NCI-H510A (cell line): Measurements from ENCODE around the gene SF3B5.
"Not testable (repeated sequence)": the region's sequence is repeated elsewhere in the genome, so short reads cannot be mapped to it uniquely, and the experiment has no call there.

Experiments used
- DNase-seq: peaks from one replicate; lab custom pipeline; 2025; lab: John Stamatoyannopoulos, UW

SF3B5 gene

DNA sequence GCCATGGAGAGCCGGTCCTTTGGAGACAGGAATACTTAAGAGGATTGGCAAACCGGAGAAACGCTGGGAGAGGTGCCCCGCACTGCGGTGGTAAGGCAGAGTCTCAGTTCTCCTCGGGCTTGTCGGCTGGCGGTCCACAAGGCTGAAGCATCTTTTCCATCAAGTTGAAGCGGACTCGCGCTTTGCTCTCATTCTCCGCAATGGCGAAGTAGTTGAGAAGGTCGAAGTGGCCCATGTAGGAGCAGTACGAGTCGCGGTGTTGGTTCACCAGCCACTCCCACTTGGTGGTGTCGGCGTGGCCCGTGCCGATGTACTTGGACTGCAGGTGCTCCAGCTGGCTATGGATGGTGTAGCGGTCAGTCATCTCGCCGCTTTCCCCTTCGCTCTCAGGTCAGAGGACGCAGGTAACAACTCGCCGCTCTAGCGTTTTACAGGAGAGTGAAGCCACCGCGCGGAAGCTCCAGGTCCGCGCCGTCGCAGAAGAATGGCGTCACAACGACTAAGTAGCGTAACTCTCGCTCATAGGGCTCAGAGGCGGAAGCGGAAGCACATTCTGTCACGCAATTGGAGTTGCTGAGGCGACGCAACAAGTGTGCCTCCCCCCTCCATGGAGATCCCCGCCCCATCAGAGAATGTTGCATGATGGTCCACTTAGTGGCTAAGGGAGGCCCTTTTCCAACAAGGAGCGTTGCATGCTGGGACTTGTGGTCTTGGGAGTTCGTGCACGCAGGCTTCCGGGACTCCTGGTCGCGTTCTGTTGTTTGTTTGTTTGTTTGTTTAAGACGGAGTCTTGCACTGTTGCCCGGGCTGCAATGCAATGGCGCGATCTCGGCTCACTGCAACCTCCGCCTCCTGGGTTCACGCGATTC is at the start of gene SF3B5:
SF3B5 (minus strand) TSS at position 440 of the 869 bp plus-strand sequence; CDS start at position 364, 76 bp downstream.
- peak; percentile 96 for DNase-seq

DNA sequence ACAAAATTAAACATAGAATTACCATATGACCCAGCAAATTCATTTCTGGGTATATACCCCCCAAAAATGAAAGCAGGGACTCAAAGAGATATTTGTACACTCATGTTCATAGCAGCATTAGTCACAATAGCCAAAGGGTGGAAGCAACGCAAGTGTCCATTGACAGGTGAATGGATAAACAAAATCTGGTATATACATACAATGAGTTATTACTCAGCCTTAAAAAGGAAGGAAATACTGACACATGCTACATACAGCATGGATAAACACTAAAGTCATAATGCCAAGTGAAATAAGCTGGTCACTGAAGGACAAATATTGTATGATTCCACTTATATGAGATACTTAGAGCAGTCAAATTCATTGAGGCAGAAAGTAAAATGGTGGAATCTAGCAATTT is 49.6 kb upstream of the SF3B5 start:
- no peak for DNase-seq

DNA sequence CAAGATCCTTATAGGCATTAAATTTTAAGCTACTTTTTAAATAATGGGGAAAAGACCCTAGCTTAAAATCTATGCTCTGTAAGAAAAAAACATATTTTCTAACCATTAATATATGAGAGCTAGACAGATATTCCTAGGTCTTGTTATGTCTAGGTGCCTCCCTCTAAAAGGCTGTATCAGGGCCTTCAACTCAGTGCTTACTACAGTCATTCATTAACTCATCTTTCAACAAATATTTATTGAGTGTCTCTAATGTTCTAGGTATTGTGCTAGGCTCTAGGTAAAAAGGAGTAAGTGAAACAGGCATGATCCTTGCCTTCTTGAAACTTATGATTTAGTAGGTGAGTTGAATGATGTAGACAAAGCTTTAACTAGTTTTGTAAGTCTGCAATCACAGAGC is 48.5 kb upstream of the SF3B5 start:
- no peak for DNase-seq

DNA sequence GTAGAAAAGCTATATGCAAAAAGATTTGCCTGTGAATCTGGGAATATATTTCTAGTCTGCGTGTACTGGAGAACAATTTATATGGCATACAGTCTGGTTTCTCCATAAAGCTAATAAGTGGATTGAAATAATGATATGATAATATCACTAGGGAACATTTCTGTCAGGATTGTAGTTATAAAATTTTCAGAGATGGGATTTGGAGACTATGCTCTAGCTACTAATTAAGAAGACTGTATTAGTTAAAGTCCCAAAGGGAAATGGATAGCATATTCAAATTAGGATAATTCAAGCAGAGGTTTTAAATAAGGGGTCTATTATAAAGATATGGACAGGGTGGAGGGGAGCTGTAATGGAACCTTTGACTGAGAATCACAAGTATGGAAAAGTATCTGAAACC is 47.7 kb upstream of the SF3B5 start:
- DNase-seq = no peak

DNA sequence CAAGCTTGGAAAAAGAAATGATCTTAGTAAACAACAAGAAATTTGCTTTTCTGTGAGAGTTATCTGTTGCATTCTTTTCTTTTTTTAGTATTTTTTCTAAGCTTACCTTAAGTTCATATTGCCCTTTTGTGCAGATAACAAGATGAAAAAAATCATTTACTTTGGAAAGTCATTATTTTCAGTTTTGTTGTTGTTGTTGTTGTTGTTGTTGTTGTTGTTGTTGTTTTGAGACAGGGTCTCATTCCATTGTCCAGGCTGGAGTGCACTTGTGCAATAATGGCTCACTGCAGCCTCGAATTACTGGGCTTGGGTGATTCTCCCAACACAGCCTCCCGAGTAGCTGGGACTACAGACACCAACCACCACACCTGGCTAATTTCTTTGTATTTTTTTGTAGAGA is 46.1 kb upstream of the SF3B5 start:
- no peak for DNase-seq

DNA sequence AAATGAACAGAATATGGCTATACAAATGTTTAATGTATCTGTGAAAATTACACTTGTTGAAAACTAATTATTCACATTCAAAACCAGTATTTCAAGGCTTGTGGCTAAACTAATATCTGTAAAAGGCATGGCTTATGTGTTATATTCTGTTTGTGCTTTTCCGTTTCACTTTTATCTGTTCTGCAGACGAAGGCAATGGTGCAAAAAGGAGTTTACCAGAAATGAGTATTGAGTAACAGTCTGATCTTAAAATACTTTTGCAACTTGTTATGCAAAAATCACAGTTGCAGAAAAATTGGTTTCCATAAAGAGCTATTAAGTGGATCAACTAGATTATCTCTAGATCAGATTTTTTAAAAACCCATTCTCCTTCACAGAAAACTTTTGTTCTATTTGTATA is 45.5 kb upstream of the SF3B5 start:
- no peak for DNase-seq

DNA sequence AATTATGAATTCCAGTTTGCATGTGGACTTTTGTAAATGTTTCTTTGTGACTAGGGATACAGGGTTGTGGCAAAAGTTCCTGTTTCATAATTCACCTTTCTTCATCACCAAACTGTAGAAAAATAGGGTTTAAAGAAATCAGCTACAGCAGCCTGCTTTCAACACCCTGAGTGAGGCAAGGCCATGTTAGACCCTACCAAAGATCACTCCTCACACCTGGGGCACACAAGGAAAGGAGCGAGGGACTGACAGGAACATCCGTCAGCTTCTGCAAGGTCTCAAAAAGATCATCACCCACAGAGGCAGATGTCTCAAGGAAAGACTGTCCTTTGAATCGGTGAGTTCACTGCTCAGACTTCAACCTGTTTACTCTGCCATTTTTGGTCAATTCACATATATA is 44.4 kb upstream of the SF3B5 start:
- no peak for DNase-seq

DNA sequence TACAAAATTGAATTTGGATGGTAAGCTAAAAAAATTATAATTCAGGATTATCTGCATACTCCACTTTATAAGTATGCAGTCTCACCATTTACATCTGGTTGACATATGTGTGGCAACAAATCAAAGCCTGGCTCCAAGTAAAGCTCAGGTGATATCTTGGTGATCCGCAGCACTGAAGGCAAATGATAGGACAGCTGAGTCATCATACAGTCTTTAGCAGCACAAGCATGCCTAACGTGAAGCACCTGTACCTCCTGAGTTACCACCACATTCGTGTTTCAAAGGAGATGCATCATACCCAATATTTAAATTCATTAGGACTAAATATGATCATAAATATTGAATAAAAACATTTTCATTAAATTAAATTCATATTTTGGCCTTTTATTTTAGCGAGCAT is 43.2 kb upstream of the SF3B5 start:
- DNase-seq = no peak

DNA sequence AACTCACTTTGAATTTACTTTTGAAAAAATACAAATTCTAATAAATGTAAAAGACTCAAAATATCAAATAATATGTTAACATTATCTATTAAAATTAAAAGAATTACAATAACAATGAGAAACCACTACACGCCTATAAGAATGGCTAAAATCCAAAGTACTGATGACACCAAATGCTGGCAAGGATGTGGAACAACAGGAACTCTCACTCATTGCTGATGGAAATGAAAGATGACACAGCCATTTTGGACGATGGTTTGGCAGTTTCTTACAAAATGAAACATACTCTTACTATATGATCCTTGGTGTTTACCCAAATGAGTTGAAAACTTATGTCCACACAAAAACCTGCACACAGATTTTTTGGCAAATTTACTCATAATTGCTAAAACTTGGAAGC is 39.4 kb upstream of the SF3B5 start:
- no peak for DNase-seq

DNA sequence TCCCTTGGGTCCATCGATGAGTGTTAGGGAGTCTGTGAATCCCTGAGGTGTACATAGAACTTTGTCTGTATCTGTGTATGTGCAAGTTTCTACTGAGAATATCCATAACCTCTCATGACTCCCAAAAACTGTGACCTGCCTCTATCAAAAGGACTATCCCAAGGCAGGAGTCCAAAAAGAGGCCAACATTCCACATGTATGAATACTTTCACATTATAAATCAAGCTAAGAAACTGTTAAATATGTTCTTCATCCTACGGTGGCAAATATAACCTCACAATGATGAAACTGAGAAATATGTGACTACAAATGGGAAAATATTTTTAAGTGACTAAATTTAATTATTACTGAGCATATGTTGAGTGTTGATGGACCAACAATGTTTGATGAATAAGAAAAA is 38.8 kb upstream of the SF3B5 start:
- no peak for DNase-seq

DNA sequence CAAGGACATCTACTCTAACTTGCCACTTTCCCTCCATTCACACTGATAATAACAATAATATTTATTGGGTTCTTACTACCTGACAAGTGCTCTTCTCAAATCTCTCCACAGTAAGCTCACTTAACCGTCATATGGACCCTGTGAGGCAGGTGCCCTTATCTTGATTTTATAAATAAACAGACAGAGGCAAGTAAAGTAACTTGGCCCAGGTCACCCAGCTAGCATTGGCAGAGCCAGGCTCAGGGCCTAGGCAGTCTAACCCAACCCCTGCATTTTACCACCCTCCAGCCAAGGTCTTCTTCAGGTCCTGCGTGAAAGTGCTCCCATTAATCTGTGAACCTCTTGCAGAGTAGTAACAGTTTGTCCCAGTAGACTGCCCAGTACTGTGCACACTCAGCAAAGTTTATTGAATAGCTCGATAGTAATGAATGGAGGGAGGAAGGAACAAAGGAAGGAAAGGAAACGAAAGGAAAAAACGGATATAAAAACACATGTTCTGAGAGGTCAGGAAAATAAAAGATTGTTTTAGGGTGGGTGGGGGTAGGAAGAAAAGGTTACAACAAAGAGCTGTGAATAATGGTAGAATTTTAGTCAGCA is 38.0 kb upstream of the SF3B5 start:
- DNase-seq = no peak

DNA sequence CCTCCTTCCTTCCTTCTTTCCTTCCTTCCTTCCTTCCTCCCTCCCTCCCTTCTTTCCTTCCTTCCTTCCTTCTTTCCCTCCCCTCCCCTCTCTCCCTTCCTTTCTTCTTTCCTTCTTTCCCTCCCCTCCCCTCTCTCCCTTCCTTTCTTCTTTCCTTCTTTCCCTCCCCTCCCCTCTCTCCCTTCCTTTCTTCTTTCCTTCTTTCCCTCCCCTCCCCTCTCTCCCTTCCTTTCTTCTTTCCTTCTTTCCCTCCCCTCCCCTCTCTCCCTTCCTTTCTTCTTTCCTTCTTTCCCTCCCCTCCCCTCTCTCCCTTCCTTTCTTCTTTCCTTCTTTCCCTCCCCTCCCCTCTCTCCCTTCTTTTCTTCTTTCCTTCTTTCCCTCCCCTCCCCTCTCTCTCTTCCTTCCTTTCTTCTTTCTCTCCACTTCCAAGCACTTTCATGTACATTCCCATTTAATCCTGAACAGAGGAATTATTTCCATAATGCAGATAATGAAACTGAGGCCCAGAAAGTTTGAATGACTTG is 36.9 kb upstream of the SF3B5 start:
- DNase-seq = not testable (repeated sequence)

DNA sequence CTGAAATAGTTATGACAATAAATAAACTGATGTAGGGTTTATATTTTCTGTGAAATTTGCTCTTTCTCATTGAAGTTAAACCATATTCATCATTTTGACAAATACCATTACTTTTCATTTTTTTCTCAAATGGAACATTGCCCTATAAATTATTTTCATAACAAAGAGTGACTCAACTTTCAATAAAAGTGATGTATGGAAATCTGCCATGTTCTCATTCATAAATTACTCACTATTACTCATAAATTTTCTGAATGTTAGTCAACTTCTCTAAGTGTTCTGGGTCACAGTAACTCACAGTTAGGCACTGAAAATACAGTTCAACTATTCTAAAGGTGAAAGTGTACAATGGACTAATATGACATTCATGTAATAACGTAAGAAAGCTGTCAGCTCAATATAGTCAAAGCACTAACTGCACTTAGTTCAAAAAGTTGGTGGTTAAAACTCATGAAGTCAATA is 35.9 kb upstream of the SF3B5 start:
- DNase-seq = no peak

DNA sequence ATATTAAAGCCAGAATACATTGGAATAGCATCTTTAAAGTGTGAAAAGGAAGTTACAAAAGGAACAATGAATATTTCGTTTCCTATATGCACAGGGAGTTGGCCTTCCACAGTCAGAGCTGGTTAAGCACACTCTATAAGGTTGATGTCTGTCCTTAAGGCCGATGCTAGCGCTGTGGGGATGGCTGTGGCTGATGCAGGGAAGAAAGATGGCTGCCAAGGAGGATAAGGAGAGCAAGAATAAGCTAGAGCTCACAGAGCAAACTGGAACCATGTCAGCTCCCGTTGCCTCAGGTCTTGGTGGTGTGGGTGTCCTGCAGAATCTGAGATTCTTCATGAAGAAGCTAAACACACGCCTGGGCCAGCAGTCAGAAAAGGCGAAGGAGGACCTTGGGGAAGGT is 34.1 kb upstream of the SF3B5 start:
- no peak for DNase-seq

DNA sequence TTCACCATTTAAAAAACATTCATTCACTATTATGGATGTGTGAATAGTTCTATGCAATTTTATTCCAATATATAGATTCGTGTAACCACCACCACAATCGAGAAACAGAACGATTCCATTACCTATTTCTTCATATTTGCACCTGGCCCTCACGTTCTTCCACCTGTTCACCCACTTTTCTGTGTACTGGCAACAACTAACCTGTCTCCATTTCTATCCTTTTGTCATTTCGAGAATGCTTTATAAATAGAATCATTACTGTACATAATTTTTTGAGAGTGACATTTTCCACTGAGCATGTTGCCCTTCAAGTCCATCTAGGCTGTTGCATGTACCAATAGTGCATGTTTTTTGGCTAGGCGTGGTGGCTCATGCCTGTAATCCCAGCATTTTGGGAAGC is 31.7 kb upstream of the SF3B5 start:
- no peak for DNase-seq

DNA sequence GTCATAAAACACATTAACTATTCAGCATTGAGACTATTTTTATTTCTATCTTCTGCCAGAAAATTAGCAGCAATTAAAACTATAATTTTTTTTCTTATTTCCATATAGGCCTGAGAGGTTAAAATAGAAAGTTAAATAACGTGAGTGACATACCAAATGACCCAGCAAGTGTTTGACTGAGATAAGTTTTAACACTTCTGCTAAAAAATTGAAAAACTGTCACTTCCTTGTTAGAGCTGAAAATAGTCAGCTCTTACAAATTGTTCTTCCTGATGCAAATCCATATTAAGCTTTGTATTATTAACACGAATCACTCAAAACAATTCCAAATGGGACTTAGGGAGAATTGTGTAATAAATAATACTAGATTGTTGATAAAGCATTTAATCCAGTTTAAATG is 28.5 kb upstream of the SF3B5 start:
- DNase-seq = no peak

DNA sequence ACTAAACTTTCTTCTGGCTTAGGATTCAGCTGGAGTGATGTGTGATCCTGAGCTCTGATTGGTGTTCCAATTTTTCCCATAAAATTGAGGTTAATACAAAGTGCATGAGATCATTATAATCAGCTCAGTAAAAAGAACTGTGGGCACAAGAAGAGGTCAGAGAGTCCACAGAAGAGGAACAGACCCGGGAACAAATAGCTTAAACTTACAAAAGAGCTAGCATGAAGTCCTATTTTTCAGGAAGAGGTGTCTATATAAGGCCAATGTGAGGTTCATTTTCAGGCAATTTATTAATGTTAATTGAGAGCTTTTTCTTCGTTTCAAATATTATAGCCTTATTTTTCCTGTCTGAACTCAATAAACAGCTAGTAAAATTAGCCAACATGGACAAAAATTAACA is 28.0 kb upstream of the SF3B5 start:
- no peak for DNase-seq

DNA sequence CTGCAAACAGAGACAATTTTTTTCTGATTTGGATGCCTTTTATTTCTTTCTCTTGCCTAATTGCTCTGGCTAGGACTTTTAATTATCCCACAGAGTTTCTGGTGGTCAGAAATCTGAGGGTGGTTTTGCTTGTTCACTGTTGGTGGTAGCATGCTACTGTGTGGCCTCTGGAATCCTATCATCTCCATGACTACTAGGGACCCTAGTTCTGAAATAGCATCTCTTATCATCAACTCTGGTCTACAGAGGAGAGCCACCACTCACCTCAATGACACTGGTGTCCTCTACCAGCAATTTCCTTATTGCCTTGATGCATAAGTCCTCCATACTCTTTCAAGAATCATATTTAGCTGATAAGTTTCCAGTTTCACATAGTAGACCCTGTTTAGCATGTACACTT is 27.5 kb upstream of the SF3B5 start:
- no peak for DNase-seq

DNA sequence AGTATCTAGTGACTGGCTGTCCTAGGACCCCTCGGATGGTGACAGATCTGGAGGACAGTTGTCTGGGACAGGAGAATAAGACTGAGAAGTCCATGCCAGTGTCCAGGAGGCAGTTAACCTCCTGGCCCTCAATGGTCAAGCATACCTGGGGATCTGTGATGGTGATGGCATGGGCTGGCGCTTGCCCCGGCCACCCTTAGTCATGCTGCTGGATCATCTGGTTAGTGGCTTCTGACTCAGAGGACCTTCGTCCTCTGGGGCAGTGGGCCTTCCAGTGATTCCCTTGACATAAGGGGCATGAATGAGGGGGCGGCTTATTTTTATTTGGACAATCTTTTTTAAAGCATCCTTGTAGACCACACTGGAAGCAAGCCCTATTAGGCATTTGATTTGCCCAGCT is 24.0 kb upstream of the SF3B5 start:
- DNase-seq = no peak

DNA sequence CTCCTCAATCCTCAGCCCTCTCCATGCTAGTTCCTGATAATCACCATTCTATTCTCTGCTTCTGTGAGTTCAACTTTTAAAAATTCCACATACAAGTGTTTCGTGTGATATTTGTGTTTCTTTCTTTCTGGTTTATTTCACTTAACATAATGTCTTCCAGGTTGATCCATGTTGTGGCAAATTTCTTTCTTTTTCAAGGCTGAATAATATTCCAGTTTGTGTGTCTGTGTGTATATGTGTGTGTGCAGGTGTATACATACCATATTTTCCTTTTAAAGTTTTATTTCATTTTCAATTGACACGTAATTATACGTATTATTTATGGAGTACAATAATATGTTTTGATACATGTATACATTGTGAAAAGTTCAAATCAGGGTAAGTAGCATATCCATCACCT is 19.8 kb upstream of the SF3B5 start:
- no peak for DNase-seq

DNA sequence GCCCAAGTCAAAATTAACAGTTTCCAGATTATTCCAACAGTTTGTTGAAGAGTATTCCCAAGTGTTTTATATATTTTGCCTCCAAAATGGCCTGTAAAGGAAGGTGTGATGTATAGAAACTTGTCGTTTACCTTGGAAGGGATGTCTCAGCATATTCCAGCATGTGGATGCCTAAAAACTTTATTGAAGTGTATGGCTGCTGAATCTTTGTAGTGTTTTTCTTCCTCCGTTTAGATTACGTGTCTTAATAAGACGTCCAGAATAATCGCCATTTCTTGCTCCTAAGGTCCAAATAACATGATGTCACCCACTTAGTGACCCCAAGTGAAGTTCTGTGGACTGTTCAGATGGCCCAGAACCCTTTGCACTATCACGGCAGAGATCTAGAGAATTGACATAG is 18.0 kb upstream of the SF3B5 start:
- DNase-seq = no peak

DNA sequence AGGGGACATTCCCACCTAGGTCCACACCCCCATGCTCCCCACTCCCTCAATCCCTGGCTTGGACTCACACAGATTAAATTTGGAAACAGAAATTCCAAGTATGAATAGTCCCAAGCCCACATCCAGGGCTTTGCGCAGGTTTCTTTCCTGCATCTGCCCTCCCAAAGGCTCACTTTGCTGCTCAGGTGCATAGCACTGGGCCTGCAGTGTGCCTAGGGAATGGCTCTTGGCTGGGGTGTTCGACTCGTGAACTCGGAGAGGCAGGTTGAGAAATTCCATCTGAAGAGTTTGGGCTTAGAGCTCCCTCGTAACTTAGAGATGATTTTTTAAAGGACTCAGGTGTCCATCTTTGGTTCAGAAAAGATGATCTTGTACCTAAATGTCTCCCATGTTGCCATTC is 14.8 kb upstream of the SF3B5 start:
- no peak for DNase-seq

DNA sequence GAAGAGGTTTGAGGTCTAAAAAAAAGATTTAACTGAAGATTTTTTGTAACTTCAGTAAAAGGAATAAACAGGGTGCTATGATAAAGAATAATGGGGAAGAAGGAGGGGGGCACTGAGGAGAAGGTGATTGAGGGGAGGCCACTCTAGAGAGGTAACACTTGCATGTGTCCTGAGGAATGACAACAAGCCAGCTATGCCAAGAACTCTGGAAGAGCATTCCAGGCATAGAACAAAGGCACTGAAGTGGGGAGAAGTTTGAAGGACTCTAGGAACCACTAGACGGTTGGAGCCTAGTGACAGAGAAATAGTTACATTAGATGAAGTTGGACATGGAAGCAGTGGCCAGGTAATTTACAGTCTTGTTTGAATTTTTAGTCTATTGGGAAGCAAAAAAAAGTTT is 10.8 kb upstream of the SF3B5 start:
- DNase-seq = no peak
